MCF 10A (cell line): ENCODE measurements around the gene JAKMIP2. TPM values are rescaled to one million over a fixed set of nuclear protein-coding genes. Genes with fewer than 3 reads are reported as not detected.

ENCODE experiments used
- BruUV-seq: library from RNA; stranded (reverse); fragments of 400-500 nt; replicated peaks from 2 replicates; lab custom pipeline; 2021; lab: Mats Ljungman, UMichigan
- CTCF ChIA-PET: fragments of 300-600 bp; sonication (Branson Sonifier 250); formaldehyde crosslinking; extraction: SDS; loops from one replicate; lab custom pipeline; 2021; ENCODE audit warnings: antibody characterized with exemption, inconsistent platforms; lab: Yijun Ruan, JAX
- POLR2A ChIA-PET: fragments of 300-600, 350-650 bp; sonication (Branson Sonifier 250); formaldehyde crosslinking; extraction: SDS; loops from one replicate; lab custom pipeline; 2020; ENCODE audit warnings: antibody characterized with exemption, inconsistent platforms; lab: Yijun Ruan, JAX
- DNase-seq: peaks from one replicate; pipeline ENCODE4 v3.0.0-alpha.2; 2018; ENCODE audit not compliant: unreplicated experiment
- H3K27ac Mint-ChIP-seq: one replicate; pipeline ENCODE4 v1.8.0; 2022; ENCODE audit warnings: mild to moderate bottlenecking, low read depth, mixed read lengths; ENCODE audit not compliant: unreplicated experiment
- H3K27me3 Mint-ChIP-seq: one replicate; pipeline ENCODE4 v1.8.0; 2022; ENCODE audit warnings: mixed read lengths; ENCODE audit not compliant: insufficient read depth, unreplicated experiment
- H3K36me3 Mint-ChIP-seq: one replicate; pipeline ENCODE4 v1.8.0; 2022; ENCODE audit warnings: mild to moderate bottlenecking, moderate library complexity, mixed read lengths; ENCODE audit not compliant: insufficient read depth, unreplicated experiment
- H3K4me1 Mint-ChIP-seq: one replicate; pipeline ENCODE4 v1.8.0; 2022; ENCODE audit warnings: mixed read lengths; ENCODE audit not compliant: insufficient read depth, unreplicated experiment
- H3K4me3 Mint-ChIP-seq: one replicate; pipeline ENCODE4 v1.8.0; 2022; ENCODE audit warnings: mild to moderate bottlenecking, moderate library complexity, mixed read lengths; ENCODE audit not compliant: unreplicated experiment
- H3K9me3 Mint-ChIP-seq: one replicate; pipeline ENCODE4 v1.8.0; 2022; ENCODE audit warnings: mixed read lengths; ENCODE audit not compliant: unreplicated experiment
- intact Hi-C: fragments of 100-400 bp; cut with micrococcal nuclease; formaldehyde crosslinking; loops from 2 replicates; pipeline ENCODE4 v1.14.1; 2022
- total RNA-seq: library from RNA; stranded (reverse); gene quantifications from 2 replicates; pipeline ENCODE4 v1.2.3, GENCODE V29; 2022
- TF ChIP-seq, protein P1 (sequence below): fragments of 200-600 bp; IDR thresholded peaks from one replicate; pipeline ENCODE4 v1.8.0; 2022; ENCODE audit warnings: antibody characterized with exemption, mild to moderate bottlenecking; ENCODE audit not compliant: unreplicated experiment

JAKMIP2 gene
- total RNA-seq, 1 experiment from 2014 or later: not detected

DNA sequence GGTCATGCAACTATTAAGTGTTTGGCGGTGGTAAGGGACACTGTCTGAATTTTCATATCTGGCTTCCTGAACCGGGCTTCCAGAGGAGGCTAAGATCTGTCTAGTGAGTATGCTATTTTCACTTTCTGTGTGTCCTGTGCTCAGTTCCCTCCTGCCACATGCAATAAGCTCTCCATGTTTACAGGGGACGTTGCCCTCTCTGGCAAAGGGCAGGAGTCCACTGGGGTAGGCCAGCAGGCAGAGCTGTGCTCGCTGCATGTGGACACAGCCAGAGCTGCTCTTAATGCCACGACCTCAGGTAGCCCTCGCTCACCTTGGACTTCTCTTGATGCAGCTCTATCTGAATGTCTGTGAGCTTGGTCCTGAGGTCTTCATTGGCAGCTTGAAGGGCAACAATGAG, 111.2 kb downstream of the JAKMIP2 start:
- TF ChIP-seq, protein P1, sequence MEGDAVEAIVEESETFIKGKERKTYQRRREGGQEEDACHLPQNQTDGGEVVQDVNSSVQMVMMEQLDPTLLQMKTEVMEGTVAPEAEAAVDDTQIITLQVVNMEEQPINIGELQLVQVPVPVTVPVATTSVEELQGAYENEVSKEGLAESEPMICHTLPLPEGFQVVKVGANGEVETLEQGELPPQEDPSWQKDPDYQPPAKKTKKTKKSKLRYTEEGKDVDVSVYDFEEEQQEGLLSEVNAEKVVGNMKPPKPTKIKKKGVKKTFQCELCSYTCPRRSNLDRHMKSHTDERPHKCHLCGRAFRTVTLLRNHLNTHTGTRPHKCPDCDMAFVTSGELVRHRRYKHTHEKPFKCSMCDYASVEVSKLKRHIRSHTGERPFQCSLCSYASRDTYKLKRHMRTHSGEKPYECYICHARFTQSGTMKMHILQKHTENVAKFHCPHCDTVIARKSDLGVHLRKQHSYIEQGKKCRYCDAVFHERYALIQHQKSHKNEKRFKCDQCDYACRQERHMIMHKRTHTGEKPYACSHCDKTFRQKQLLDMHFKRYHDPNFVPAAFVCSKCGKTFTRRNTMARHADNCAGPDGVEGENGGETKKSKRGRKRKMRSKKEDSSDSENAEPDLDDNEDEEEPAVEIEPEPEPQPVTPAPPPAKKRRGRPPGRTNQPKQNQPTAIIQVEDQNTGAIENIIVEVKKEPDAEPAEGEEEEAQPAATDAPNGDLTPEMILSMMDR: no peak
- H3K27me3 Mint-ChIP-seq: no peaks in the 10 kb centered on the region
- no peaks in the 10 kb centered on the region for H3K4me1 Mint-ChIP-seq
- H3K27ac Mint-ChIP-seq: no peak overlapping the region
- H3K9me3 Mint-ChIP-seq: no peaks in the 10 kb centered on the region
- ChIA-PET POLR2A (no interaction called here), CTCF (interaction anchor here (0.9 to 3.8 kb wide), 4 partner anchors 16 to 93 kb away, joined by 3 to 17 read pairs (median 4); no protein-coding TSS in a partner anchor)
- no TSS peak for BruUV-seq
- intact Hi-C loops: no loop called here
- H3K4me3 Mint-ChIP-seq: no peak overlapping the region
- no peaks in the 10 kb centered on the region for H3K36me3 Mint-ChIP-seq
- no peak for DNase-seq

DNA sequence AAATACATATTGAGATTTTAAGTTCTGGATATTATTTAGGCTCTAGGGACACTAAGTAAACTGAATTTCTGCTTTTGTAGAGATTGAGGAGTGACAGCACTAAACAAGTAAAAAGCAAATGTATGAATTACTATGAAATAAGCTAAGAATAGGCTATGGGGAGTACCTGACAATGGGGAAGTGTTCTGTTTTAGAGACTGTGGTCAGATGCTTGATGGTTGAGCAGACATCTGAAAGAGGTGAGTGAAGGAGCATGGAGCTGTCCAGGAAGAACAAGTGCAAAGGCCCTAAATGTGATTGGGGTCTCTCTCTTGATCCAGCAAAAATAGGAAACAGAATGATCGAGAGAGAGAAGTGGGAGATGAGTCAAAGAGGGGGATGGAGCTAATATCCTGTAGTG, 111.7 kb downstream of the JAKMIP2 start:
- ChIA-PET POLR2A (interaction anchor here (1.2 kb wide), 1 partner anchor 96 kb away, joined by 3 read pairs; no protein-coding TSS in a partner anchor), CTCF (interaction anchor here (0.9 to 3.8 kb wide), 3 partner anchors 19 to 92 kb away, joined by 3 to 17 read pairs (median 4); no protein-coding TSS in a partner anchor)
- no TSS peak for BruUV-seq
- Mint-ChIP-seq H3K4me3 (no peak overlapping the region), H3K9me3 (no peaks in the 10 kb centered on the region), H3K4me1 (no peaks in the 10 kb centered on the region), H3K36me3 (no peaks in the 10 kb centered on the region), H3K27me3 (no peaks in the 10 kb centered on the region), H3K27ac (no peak overlapping the region)
- DNase-seq: no peak
- intact Hi-C loops: no loop called here
- TF ChIP-seq, protein P1: no peak

DNA sequence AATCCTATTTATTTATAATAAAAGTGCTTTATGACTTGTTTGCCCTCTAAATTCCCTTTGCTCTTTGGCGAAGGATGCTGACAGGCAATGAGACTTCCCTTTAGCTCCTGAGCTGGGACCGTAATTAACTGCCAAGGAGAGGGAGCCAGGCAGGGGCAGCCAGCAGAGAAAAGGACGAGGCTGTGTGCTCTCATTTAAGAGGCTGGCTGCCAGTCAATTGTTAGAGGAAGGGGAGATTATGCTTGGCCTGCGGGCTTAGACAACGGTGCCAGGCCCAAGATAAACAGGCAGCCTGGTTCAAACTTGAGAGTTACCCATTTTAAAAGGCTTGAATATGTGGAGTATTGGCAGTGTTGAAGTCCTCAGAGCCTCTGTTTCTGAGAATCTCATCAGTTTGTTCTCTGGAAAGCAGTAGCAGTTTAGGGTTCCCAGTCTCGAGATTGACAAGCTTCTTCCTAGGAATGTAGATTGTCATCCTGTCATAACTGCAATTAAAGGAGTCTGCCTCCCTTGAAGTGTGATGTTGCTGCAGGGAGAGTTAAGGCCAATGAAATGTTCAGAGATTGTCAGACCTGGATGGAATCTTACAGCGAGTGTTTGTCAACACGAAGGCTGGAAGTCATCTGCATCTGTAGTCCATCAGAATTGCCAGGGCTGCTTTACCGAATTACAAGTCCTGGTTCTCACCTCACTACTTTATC, 113.2 kb downstream of the JAKMIP2 start:
- Mint-ChIP-seq H3K9me3 (no peaks in the 10 kb centered on the region), H3K27ac (no peak overlapping the region), H3K4me3 (no peak overlapping the region), H3K27me3 (peaks cover 7% of the 10 kb centered on the region), H3K36me3 (no peaks in the 10 kb centered on the region), H3K4me1 (no peaks in the 10 kb centered on the region)
- BruUV-seq: no TSS peak
- CTCF ChIA-PET: interaction anchor here (0.6 to 3.8 kb wide), 5 partner anchors 10 to 1950 kb away, joined by 3 to 17 read pairs (median 4); no protein-coding TSS in a partner anchor
- intact Hi-C loops: no loop called here
- POLR2A ChIA-PET: no interaction called here
- no peak for DNase-seq
- TF ChIP-seq, protein P1: no peak

DNA sequence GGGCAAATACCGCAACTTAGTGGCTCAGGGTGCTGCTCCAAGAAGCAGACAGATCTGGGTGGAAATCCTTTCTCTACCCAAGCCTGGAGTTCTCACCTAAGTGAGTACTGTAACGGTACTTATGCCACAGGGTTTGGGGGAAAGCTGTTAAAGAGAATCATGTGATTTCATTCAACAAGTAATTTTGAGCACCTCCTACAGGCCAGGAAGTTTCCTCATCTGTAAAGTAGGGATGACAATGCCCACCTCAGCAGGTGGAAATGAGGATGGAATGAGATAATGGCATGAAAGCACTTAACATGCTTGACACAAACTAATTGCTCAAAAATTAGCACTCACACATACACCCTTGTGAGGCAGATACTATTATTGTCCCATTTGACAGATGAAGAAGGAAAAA, 114.1 kb downstream of the JAKMIP2 start:
- TF ChIP-seq, protein P1: no peak
- no peak for DNase-seq
- CTCF ChIA-PET: interaction anchor here (1.7 to 2.6 kb wide), 2 partner anchors 11 to 154 kb away, joined by 5 to 8 read pairs; no protein-coding TSS in a partner anchor
- Mint-ChIP-seq H3K4me3 (no peak overlapping the region), H3K27me3 (peaks cover 13% of the 10 kb centered on the region), H3K9me3 (no peaks in the 10 kb centered on the region), H3K27ac (no peak overlapping the region), H3K36me3 (no peaks in the 10 kb centered on the region), H3K4me1 (no peaks in the 10 kb centered on the region)
- POLR2A ChIA-PET: no interaction called here
- intact Hi-C loops: no loop called here
- BruUV-seq: no TSS peak
